ENCODE results near the gene FBXO34. TPM values are rescaled to one million over a fixed set of nuclear protein-coding genes. Genes with fewer than 3 reads are reported as not detected.

Gene FBXO34
- total RNA-seq, 1 donor from 2014 or later = 17.1 TPM

- Mint-ChIP-seq H3K27ac (ENCODE audit: unreplicated experiment) (no peak overlapping the region), H3K4me3 (no peak overlapping the region), H3K9me3 (no peaks in the 10 kb centered on the region), H3K27me3 (ENCODE audit: low read depth) (no peaks in the 10 kb centered on the region), H3K36me3 (ENCODE audit: low read depth) (peaks cover 4% of the 10 kb centered on the region), H3K4me1 (no peaks in the 10 kb centered on the region)
- no peak for DNase-seq (ENCODE audit: low read depth, low spot score)
- no peak for TF ChIP-seq CTCF (conservative IDR thresholded peaks at IDR 0.05)
Observed at GRCh38 chr14:55352201-55352600, 81.0 kb downstream of the FBXO34 start.

- Mint-ChIP-seq H3K9me3 (no peaks in the 10 kb centered on the region), H3K36me3 (ENCODE audit: low read depth) (peaks cover 4% of the 10 kb centered on the region), H3K27me3 (ENCODE audit: low read depth) (no peaks in the 10 kb centered on the region), H3K4me1 (no peaks in the 10 kb centered on the region), H3K27ac (ENCODE audit: unreplicated experiment) (no peak overlapping the region), H3K4me3 (no peak overlapping the region)
- DNase-seq (ENCODE audit: low read depth, low spot score) = no peak
- TF ChIP-seq CTCF (conservative IDR thresholded peaks at IDR 0.05) = no peak
Observed at GRCh38 chr14:55353686-55354467, 82.7 kb downstream of the FBXO34 start.

GRCh38 chr14:55354500-55354899 lies 83.3 kb downstream of the FBXO34 start:
- no peaks in the 10 kb centered on the region for H3K27me3 Mint-ChIP-seq (ENCODE audit: low read depth)
- H3K4me3 Mint-ChIP-seq = no peak overlapping the region
- no peaks in the 10 kb centered on the region for H3K9me3 Mint-ChIP-seq
- H3K4me1 Mint-ChIP-seq = no peaks in the 10 kb centered on the region
- H3K27ac Mint-ChIP-seq (ENCODE audit: unreplicated experiment) = no peak overlapping the region
- peak; percentile 22 for DNase-seq (ENCODE audit: low read depth, low spot score)
- H3K36me3 Mint-ChIP-seq (ENCODE audit: low read depth) = peaks cover 4% of the 10 kb centered on the region
- peak; percentile 71 for TF ChIP-seq CTCF (conservative IDR thresholded peaks at IDR 0.05)

- Mint-ChIP-seq H3K4me3 (no peak overlapping the region), H3K27ac (ENCODE audit: unreplicated experiment) (no peak overlapping the region), H3K4me1 (no peaks in the 10 kb centered on the region), H3K36me3 (ENCODE audit: low read depth) (no peaks in the 10 kb centered on the region), H3K9me3 (no peaks in the 10 kb centered on the region), H3K27me3 (ENCODE audit: low read depth) (no peaks in the 10 kb centered on the region)
- no peak for DNase-seq (ENCODE audit: low read depth, low spot score)
- no peak for TF ChIP-seq CTCF (conservative IDR thresholded peaks at IDR 0.05)
Observed at GRCh38 chr14:55355922-55356321, 84.7 kb downstream of the FBXO34 start.

- Mint-ChIP-seq H3K27me3 (ENCODE audit: low read depth) (no peaks in the 10 kb centered on the region), H3K36me3 (ENCODE audit: low read depth) (no peaks in the 10 kb centered on the region), H3K9me3 (no peaks in the 10 kb centered on the region), H3K27ac (ENCODE audit: unreplicated experiment) (peak overlapping the region; percentile 6), H3K4me1 (no peaks in the 10 kb centered on the region), H3K4me3 (no peak overlapping the region)
- no peak for TF ChIP-seq CTCF (conservative IDR thresholded peaks at IDR 0.05)
- no peak for DNase-seq (ENCODE audit: low read depth, low spot score)
Observed at GRCh38 chr14:55356913-55357312, 85.7 kb downstream of the FBXO34 start.

All from neural crest cell (in vitro differentiated cells).